ENCODE measurements around the gene MRTO4.

MRTO4 gene

DNA sequence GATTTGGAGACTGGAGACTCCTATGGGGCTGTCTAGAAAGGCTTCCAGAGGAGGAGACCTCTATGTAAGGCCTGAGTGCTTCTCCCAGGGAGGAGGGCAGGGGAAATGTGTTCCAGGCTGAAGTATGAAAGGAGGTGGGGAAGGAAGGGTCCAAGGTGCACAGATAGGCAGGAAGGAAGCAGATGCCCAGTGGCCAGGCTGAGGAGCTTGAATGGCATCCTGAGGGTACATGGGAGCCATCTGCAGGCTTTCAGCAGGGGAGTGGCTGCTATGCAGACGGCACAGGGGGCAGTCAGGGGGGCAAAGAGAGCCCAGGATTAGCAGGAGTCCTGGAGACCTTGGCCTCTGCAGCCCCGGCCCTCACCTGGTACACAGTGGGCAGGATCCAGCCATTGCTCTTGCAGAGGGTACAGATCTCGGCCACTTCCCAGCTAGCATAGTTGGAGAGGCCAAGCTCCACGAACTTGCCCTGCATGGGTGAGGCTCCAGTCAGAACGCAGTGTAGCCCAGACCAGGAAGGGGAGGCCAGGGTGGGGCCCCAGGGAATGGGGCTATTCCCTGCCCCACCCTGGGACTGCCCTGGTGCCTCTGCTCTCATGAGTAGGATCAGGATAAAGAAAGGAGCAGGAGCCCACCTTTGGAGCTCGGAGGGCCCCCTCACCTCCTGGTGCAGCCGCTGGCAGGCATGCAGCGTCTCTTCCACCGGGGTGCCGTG, 56.3 kb downstream of the MRTO4 start:
- TF ChIP-seq ZFX (IDR thresholded peaks at IDR 0.05; ENCODE audit: borderline replicate concordance), result no peak
- H3K27ac ChIP-seq, result no peak overlapping the region

DNA sequence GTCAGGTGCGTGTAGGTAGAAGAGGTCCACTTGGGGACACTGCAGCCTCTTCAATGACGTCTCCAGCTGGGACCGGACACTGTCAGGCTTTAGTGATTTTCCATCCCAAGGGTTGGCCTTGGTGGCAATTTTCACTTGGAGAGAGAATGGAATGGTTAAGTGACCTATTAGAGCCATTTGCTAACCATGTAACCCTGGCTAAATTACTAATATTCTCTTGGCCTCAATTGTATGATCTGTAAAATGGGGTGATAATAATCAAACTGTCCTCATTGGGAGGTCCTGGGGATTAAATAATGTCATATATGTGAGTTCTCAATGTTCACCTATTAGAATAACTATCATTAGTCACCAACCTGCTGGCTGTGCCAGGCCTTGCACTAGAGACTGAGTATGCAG, 56.9 kb downstream of the MRTO4 start:
- no peak for TF ChIP-seq ZFX (IDR thresholded peaks at IDR 0.05; ENCODE audit: borderline replicate concordance)
- TF ChIP-seq, protein P1, sequence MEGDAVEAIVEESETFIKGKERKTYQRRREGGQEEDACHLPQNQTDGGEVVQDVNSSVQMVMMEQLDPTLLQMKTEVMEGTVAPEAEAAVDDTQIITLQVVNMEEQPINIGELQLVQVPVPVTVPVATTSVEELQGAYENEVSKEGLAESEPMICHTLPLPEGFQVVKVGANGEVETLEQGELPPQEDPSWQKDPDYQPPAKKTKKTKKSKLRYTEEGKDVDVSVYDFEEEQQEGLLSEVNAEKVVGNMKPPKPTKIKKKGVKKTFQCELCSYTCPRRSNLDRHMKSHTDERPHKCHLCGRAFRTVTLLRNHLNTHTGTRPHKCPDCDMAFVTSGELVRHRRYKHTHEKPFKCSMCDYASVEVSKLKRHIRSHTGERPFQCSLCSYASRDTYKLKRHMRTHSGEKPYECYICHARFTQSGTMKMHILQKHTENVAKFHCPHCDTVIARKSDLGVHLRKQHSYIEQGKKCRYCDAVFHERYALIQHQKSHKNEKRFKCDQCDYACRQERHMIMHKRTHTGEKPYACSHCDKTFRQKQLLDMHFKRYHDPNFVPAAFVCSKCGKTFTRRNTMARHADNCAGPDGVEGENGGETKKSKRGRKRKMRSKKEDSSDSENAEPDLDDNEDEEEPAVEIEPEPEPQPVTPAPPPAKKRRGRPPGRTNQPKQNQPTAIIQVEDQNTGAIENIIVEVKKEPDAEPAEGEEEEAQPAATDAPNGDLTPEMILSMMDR (IDR thresholded peaks at IDR 0.05), result no peak
- no peak overlapping the region for H3K27ac ChIP-seq

DNA sequence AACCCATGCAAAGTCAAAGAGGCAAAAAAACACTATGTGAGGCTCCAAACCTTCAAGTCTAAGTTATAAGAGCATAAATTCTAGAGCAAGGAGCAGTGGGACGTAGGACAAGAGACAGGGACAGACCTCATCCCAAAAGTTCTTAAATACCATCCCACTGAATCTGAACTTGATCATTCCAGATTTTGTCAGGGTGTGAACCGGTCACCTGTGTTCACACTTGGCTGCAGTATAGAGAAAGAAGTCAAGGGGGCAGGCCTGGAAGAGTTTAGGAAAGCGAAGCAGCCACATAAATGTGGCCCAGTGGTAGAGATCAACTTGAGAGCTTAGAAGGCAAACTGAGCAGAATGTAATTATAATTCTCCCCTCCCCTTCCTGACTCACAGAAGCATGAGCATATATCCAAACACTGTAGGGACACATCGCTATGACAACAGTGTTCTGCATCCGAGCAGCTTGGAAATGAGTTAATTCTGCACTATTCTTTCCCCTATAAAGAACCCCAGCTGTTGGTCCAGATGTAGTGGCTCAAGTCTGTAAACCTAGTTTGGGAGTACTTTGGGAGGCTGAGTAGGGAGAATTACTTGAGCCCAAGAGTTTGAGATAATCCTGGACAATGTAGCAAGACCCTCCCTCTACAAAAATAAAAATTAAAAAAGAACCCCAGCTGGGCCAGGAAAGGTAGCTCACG, 57.7 kb downstream of the MRTO4 start:
- no peak for TF ChIP-seq ZFX (IDR thresholded peaks at IDR 0.05; ENCODE audit: borderline replicate concordance)
- TF ChIP-seq, protein P1 (IDR thresholded peaks at IDR 0.05), result no peak
- H3K27ac ChIP-seq, result no peak overlapping the region

All from 22Rv1 (cell line).